OCI-LY3 (cell line): ENCODE measurements around the gene OSMR.

Source experiments
- CTCF ChIP-seq: fragments of 200-600, 300-600 bp; sonication (generic); IDR thresholded peaks from 2 replicates; pipeline ENCODE4 v1.5.1; 2014; ENCODE audit warnings: antibody characterized with exemption, low read length, low read depth
- EZH2phosphoT487 ChIP-seq: fragments of 200-600 bp; shearing (Covaris generic); IDR thresholded peaks from 2 replicates; pipeline ENCODE4 v1.6.1; 2018; ENCODE audit warnings: antibody characterized with exemption, mixed run types, low read depth

- TF ChIP-seq CTCF (no peak), EZH2phosphoT487 (no peak)
These were observed 15.2 kb upstream of the OSMR start for GRCh38 chr5:38830521-38831051.
